ENCODE data around the gene HECTD2.

- no peak for TF ChIP-seq TAF1 (IDR thresholded peaks at IDR 0.05; ENCODE audit: borderline replicate concordance, low read depth, low read length)
- no peak for TF ChIP-seq POLR2A (IDR thresholded peaks at IDR 0.05; ENCODE audit: low read depth, low read length)
- TF ChIP-seq POLR2AphosphoS5 (IDR thresholded peaks at IDR 0.05; ENCODE audit: low read depth, low read length): no peak
Observed at GRCh38 chr10:91422915-91423314, 12.8 kb downstream of the HECTD2 start.

All from GM12892 (cell line).